IPS-20b (cell line): ENCODE data around the gene PRKG1.

Experiments used
- H3K27ac ChIP-seq: one replicate; pipeline ENCODE4 v1.5.1; 2013; ENCODE audit warnings: low read length
- H3K27me3 ChIP-seq: 2 replicates; pipeline ENCODE4 v1.6.1; 2013; ENCODE audit warnings: mild to moderate bottlenecking, low read length, inconsistent platforms; ENCODE audit not compliant: insufficient read depth
- H3K36me3 ChIP-seq: 2 replicates; pipeline ENCODE4 v1.6.1; 2013; ENCODE audit warnings: low read depth, mild to moderate bottlenecking, inconsistent platforms, low read length, moderate library complexity; ENCODE audit not compliant: insufficient read depth
- H3K4me1 ChIP-seq: 2 replicates; pipeline ENCODE4 v1.6.1; 2013; ENCODE audit warnings: mild to moderate bottlenecking, control low read depth, inconsistent platforms, low read length, moderate library complexity; ENCODE audit not compliant: insufficient read depth
- H3K4me3 ChIP-seq: 2 replicates; pipeline ENCODE4 v1.5.1; 2013; ENCODE audit warnings: mild to moderate bottlenecking, low read length, inconsistent platforms
- H3K9ac ChIP-seq: 2 replicates; pipeline ENCODE4 v1.6.1; 2013; ENCODE audit warnings: low read depth, mild to moderate bottlenecking, inconsistent platforms, low read length, moderate library complexity
- H3K9me3 ChIP-seq: 2 replicates; pipeline ENCODE4 v1.6.1; 2013; ENCODE audit warnings: mild to moderate bottlenecking, low read depth, low read length, inconsistent platforms; ENCODE audit not compliant: insufficient read depth

The PRKG1 gene

GRCh38 chr10:52121688-52122087, 1047.4 kb downstream of the PRKG1 start:
- H3K4me3 ChIP-seq, result no peak overlapping the region
- H3K36me3 ChIP-seq, result no peaks in the 10 kb centered on the region
- no peak overlapping the region for H3K9ac ChIP-seq
- no peaks in the 10 kb centered on the region for H3K4me1 ChIP-seq
- H3K27ac ChIP-seq, result no peak overlapping the region
- no peaks in the 10 kb centered on the region for H3K27me3 ChIP-seq
- H3K9me3 ChIP-seq, result no peaks in the 10 kb centered on the region

GRCh38 chr10:52128056-52128683, 1053.9 kb downstream of the PRKG1 start:
- Histone ChIP-seq H3K27me3 (no peaks in the 10 kb centered on the region), H3K36me3 (no peaks in the 10 kb centered on the region), H3K27ac (no peak overlapping the region), H3K9ac (no peak overlapping the region), H3K4me3 (no peak overlapping the region), H3K4me1 (no peaks in the 10 kb centered on the region; the same call in 1 of the 2 replicates), H3K9me3 (no peaks in the 10 kb centered on the region)

GRCh38 chr10:52129410-52130178, 1055.3 kb downstream of the PRKG1 start:
- Histone ChIP-seq H3K27ac (no peak overlapping the region), H3K36me3 (no peaks in the 10 kb centered on the region), H3K27me3 (no peaks in the 10 kb centered on the region), H3K9ac (no peak overlapping the region), H3K4me1 (no peaks in the 10 kb centered on the region; the same call in 1 of the 2 replicates), H3K4me3 (no peak overlapping the region), H3K9me3 (no peaks in the 10 kb centered on the region)

GRCh38 chr10:52135101-52135500, 1060.8 kb downstream of the PRKG1 start:
- Histone ChIP-seq H3K9ac (no peak overlapping the region), H3K4me1 (no peaks in the 10 kb centered on the region), H3K9me3 (no peaks in the 10 kb centered on the region), H3K27ac (no peak overlapping the region), H3K27me3 (no peaks in the 10 kb centered on the region), H3K36me3 (no peaks in the 10 kb centered on the region), H3K4me3 (no peak overlapping the region)

- no peaks in the 10 kb centered on the region for H3K4me1 ChIP-seq
- H3K27me3 ChIP-seq, result no peaks in the 10 kb centered on the region
- no peak overlapping the region for H3K27ac ChIP-seq
- H3K9ac ChIP-seq, result no peak overlapping the region
- no peaks in the 10 kb centered on the region for H3K9me3 ChIP-seq
- no peak overlapping the region for H3K4me3 ChIP-seq
- no peaks in the 10 kb centered on the region for H3K36me3 ChIP-seq
These were observed 1062.6 kb downstream of the PRKG1 start for GRCh38 chr10:52136921-52137320.

GRCh38 chr10:52143338-52143737, 1069.1 kb downstream of the PRKG1 start:
- Histone ChIP-seq H3K27me3 (no peaks in the 10 kb centered on the region), H3K4me3 (no peak overlapping the region), H3K9me3 (no peaks in the 10 kb centered on the region), H3K27ac (no peak overlapping the region), H3K9ac (no peak overlapping the region), H3K4me1 (no peaks in the 10 kb centered on the region), H3K36me3 (no peaks in the 10 kb centered on the region)

GRCh38 chr10:52145636-52146035, 1071.3 kb downstream of the PRKG1 start:
- H3K9me3 ChIP-seq, result no peaks in the 10 kb centered on the region
- no peak overlapping the region for H3K4me3 ChIP-seq
- H3K36me3 ChIP-seq, result no peaks in the 10 kb centered on the region
- no peak overlapping the region for H3K9ac ChIP-seq
- H3K27me3 ChIP-seq, result no peaks in the 10 kb centered on the region
- H3K4me1 ChIP-seq, result no peaks in the 10 kb centered on the region
- H3K27ac ChIP-seq, result no peak overlapping the region

GRCh38 chr10:52146766-52147165, 1072.5 kb downstream of the PRKG1 start:
- Histone ChIP-seq H3K4me1 (no peaks in the 10 kb centered on the region), H3K27me3 (no peaks in the 10 kb centered on the region), H3K9me3 (no peaks in the 10 kb centered on the region), H3K36me3 (no peaks in the 10 kb centered on the region), H3K9ac (no peak overlapping the region), H3K27ac (no peak overlapping the region), H3K4me3 (no peak overlapping the region)

GRCh38 chr10:52170776-52171175, 1096.5 kb downstream of the PRKG1 start:
- H3K4me1 ChIP-seq, result peaks cover 15% of the 10 kb centered on the region; the same call in 1 of the 2 replicates
- no peaks in the 10 kb centered on the region for H3K27me3 ChIP-seq
- peak overlapping the region; percentile 36 for H3K27ac ChIP-seq
- H3K9ac ChIP-seq, result peak overlapping the region; percentile 2; the same call in 1 of the 2 replicates
- H3K9me3 ChIP-seq, result no peaks in the 10 kb centered on the region
- H3K4me3 ChIP-seq, result no peak overlapping the region
- H3K36me3 ChIP-seq, result no peaks in the 10 kb centered on the region

- no peaks in the 10 kb centered on the region for H3K9me3 ChIP-seq
- peaks cover 15% of the 10 kb centered on the region; the same call in 1 of the 2 replicates for H3K4me1 ChIP-seq
- no peak overlapping the region for H3K27ac ChIP-seq
These were observed 1098.3 kb downstream of the PRKG1 start for GRCh38 chr10:52172581-52172980.

GRCh38 chr10:52185256-52185655, 1111.0 kb downstream of the PRKG1 start:
- H3K9me3 ChIP-seq, result 0 out of 2 replicates have a peak, but pooled peaks cover 2% of the 10 kb centered on the region
- peaks cover 9% of the 10 kb centered on the region for H3K4me1 ChIP-seq
- 0 out of 2 replicates have a peak, but pooled peaks cover 3% of the 10 kb centered on the region for H3K36me3 ChIP-seq
- H3K27ac ChIP-seq, result no peak overlapping the region
- H3K27me3 ChIP-seq, result no peaks in the 10 kb centered on the region
- no peak overlapping the region for H3K4me3 ChIP-seq
- H3K9ac ChIP-seq, result no peak overlapping the region

More at GRCh38 chr10:52172581-52172980, 1098.3 kb downstream of the PRKG1 start:
- Histone ChIP-seq H3K36me3 (no peaks in the 10 kb centered on the region), H3K4me3 (no peak overlapping the region), H3K9ac (no peak overlapping the region), H3K27me3 (no peaks in the 10 kb centered on the region)
